Astrocyte of the hippocampus (primary cell): ENCODE measurements around the gene RBFOX1.

Experiments used
- DNase-seq: peaks from one replicate; pipeline ENCODE4 v3.0.0; 2011; ENCODE audit warnings: low read depth, low spot score

Gene RBFOX1

DNA sequence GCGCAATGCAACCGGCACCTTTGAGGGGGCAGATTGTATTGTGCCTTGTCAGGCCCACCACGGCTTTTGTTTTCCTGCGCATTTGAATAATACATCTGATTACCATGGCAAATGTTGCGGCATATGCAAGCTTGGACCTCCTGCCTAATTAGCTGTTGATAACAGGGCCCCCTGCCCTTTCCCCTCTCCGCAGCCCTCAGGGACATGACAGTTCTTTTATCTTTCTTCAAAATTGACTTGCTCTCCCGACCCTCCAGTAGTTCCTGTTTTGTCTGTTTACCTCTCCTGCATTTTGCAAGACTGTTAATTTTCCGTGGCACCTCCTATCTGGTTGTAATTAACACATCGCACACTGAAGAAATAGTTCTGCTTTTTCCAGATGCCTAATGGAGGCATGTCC, 86.8 kb downstream of the RBFOX1 start:
- DNase-seq: no peak

DNA sequence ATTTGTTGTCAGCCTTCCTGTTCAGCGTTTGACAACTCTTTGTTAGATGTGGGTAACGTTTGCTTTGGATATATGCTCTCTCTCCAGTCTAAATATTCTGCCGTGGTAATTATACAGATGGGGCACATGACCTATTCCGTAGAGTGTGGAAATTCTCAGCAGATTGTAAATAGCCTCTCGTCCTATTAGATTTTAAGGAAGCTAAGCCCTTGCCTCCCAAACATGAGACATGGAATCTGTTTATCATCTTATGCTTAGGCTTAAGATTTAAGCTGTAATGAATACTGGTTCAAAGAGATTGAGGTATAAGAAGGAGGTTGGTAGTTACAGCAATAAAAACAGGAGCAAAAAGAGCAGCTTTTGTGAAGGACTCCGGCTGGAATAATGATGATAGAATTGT, 87.4 kb downstream of the RBFOX1 start:
- DNase-seq: no peak

DNA sequence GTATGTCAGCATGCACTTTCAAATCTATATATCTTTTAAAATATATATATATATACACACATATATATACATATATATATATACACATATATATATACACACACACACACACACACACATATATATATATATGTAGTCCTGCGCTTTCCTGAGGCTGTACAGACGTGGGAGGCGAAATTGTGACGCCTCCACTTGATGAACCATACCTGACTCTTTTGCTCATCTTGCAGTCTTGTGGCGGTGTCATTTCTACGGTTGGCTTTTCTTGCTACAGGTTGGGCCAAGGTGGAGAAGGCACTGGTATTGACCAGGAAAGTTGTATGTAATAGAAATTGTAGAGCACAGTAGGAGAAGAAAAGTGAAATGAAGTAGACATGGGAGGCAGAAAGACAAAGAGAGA, 88.2 kb downstream of the RBFOX1 start:
- no peak for DNase-seq

DNA sequence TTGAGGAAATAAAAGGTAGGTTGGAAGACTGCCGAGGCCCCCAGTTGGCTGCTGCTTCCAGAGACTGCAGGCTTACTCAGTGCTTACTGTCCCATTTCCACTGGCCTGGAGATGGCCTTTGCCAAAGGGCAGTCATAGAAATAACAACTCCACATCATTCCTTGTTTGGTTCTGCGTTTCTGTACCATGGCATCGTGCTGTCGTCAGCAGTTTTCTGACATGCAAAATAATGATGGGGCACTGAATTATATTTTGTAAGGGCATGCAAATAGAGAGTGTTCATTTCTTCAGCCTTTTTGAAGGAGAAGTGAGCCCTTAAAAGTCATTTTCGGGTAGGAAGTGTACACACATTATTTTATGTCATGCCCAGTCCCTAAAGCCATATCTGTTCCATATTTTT, 88.9 kb downstream of the RBFOX1 start:
- no peak for DNase-seq

DNA sequence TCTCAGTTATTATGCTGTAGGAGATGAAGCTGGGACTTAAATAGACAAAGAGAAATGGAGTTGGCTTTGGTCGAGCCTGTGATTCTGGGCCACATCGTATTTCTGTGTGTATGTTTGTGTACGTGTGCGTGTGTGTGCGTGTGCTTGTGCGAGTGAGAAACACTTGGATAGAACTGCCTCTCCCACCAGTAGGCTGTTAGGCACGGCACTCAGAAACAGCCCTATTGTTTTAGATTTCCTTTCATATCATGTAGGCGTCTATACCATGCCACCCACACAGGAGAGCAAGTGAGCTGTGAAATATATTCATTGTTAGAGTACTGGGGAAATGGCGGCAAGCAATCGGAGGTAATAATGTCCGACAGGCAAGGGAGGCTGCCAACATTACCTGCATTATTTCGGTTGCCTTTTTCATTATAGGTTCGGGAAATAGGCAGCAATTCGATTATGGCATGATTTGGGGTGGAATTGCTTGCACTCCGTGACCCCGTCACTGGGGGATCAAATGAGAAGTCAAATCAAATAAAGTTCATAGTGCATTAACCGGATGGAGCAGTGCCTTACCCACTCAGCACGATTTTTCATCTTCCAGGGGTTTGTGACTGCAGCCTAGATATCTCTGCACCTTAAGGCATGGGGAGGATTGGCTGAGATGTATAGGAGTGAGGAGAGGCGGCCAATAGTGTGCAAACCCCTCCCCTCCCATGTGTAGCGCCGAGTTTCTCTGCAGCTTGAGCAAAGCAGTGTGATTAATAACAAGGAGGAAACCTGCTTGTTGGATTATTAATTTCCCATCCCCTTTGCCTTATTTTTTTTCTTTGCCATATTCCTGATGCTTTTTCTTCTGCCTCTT, 89.6 kb downstream of the RBFOX1 start:
- no peak for DNase-seq

DNA sequence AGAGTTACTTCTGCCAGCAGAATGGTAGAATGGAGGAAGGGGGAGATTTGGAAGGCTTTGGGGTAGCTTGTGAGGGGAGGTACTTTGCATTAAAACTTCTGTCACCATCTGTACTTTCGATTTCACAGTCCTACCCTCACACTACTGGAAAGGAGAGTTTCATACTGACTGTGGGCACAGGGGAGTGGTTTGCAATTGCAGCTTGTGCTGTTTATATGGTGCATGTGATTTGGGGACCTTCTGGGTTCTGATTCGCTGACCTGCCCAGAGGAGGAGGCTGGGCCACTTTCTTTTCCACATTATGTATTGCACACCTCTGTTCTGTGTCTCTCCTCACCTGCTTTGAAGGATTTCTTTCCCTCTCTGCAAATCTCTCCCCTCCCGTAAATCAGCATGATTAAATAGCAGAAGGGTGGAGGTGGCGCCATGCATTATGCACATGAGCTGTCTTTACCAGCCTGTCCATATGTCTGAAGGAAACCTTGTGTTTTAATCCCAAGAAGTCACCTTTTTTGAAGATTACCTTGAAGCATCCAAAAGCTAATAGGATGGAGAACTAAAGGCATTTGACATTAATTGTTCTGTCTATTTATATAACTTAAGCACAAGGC, 90.9 kb downstream of the RBFOX1 start:
- DNase-seq: no peak

DNA sequence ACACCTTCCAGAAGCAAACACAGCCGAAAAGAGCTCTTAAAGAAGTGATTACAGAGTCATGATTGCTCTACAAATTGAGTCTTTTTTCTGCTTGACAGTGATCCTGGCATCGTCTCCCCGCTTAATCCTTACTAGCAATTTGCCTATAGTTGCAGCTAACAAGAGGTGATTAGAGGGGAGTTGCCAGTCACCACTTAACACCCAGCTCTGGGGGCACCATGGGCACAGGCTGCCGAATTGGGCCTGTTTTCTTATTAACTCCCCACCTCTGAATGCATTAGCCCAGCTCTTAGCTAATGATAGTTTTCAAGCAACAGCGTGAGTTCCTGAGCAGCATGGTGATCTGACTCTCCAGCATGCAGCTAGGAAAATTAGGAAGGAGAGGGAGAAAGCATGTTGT, 93.5 kb downstream of the RBFOX1 start:
- no peak for DNase-seq

DNA sequence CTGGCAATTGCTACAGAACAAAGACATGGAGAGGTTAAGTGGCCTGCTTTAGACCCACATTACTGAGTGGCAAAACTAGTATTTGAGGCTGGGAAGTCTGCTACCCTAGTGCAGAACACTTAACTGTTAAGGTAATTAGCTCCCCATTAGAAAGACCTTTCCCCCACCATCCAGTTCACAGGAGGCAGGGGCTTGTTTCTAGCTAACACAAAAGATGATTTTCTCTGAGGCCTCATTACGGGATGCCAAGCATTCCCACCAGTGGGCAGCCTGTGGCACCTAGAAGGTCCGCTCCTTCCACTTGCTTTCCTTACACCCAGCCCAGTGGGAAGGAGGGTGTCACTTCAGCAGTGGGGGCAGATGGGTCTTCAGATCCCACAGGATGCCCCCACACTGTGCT, 99.1 kb downstream of the RBFOX1 start:
- no peak for DNase-seq

DNA sequence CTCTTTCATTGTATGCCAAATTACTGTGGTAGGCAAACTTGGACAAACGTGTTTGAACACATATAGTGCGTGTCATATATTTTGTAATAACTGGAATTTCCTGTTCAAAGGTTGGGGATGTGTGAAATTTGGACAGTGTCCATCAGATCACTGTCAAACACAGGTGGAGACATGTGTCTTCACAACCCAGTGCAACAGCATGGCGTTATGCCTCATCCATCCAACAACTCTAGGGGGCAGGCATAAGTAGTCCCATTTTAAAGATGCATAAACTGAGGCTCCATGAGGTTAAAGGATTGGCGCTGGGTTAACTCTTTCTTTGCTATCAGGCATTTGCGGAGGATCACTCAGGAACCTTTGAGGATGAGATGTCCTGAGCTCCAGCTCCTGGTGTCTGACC, 103.7 kb downstream of the RBFOX1 start:
- DNase-seq: no peak

DNA sequence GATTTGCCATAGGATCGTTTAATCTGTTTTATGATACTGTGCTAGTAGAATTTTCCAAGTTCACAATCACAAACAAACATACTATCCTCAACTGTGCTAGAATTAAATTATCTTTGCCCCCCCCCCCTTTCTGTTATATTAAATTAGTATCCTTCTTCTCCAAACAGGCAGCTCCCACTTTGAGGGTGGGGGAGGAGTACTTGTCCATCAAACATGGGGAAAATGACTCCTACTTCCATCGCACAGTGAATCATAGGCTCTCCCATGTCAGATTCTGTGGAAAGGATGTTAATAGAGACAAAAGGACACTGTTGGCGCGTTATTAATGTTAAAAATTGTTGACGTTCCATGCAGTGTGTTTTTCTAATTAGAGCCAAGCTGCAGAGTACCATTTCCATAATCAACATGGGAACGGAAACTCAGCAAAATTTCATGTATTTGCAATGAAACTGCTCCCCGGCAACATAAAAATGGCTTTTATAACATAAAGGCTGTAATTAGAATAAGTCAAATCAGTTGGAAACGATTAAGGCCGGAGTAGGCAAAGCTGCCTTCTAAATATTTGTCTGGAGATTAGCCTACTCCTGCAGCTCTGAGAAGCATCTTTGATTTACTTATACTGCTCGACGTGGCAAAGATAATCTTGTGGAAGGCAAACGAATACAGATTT, 104.6 kb downstream of the RBFOX1 start:
- no peak for DNase-seq

DNA sequence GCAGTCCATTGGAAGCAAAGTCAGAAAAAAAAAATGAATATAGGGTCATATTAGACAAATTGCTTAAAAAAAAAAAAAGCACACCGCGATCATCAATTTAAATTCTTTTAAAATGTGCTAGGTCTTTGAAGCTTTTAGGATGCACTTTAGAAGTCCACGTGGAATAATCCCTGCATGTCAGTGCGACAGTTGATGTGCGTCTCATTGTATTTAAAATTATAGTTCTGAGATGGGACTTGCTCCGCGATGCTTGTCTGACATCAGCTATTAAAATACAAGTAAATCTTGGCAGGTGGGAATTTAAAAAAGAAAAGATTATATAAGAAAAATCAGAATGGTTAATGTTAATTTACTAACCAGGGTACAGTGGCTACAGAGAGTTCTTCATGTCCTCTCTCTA, 105.2 kb downstream of the RBFOX1 start:
- DNase-seq: no peak

DNA sequence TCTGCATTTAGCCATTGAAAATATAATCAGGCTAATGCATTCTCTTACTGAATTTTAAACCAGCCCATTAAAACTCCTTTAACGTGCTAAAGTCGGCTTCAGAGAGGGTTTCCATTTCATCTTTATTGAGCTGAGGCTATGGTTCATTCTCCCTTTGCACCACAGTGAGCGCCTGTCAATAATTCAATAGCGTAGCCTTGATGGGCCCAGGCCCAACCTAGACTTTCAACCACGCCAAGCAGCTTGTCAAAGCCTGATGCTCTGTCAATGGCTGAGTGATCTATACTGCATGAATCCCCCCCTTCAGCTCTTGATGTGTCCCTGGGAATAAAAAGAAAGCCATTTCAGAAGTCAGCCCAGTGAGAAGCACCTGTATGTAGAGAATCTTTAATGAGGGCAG, 106.0 kb downstream of the RBFOX1 start:
- DNase-seq: no peak

DNA sequence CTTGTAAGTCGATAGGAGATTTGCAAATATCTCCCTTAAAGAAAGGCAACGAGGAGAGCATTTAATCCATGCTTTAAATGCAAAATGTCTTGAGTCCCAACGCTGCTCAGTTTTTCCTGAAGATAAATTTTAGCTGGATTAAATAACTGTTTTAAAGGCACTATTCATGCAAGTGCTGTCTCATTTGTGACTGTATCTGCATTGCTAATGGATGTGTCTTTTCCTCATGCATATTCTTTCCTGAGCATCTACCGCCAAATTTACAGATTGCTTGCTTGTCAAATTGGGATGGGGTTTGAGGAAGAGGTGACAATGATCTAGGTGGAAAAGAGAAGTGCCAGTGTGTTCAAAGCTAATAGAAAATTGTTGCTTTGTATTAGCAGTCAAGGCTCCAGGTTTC, 106.9 kb downstream of the RBFOX1 start:
- no peak for DNase-seq

DNA sequence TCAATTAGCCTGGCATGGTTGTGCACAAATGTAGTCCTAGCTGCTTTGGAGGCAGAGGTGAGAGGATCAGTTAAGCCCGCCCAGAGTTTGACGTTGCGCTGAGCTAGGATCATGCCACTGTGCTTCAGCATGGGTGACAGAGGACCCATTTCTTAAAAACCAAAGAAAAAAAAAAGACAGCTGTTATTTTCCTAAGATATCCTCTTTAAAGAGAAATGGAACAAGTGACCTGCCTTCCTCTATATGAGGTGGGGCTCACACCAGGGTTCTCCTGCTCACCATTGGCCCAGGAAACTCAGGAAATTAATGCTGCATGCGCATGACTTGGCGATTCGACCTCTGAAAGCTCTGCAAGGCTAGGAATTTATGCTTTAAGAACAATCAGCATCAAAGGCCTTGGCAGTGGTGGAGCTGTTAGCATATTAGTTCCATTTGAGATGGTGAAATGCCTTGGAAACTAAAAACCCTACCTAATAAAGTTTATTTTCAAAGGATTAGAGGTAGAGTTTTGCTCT, 108.3 kb downstream of the RBFOX1 start:
- DNase-seq: peak; percentile 78

DNA sequence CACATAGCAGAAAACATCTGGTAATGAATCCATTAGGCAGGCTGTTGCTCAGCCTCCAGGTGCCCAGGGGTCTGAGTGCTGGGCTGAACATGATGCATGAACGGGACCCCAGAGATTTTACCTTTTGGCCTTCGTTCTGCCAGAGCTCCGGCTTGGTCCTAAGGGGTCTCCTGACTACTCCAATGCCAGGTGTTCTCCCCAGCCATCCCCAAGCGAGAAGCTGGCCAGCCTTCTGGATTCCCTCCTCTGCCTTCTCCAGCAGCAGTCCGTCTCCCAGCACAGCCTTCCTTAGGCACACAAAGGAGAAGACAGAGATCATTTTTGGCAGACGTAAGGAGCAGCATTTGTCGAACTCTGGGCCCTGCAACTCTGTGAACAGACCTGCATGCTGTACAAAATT, 109.4 kb downstream of the RBFOX1 start:
- DNase-seq: no peak

DNA sequence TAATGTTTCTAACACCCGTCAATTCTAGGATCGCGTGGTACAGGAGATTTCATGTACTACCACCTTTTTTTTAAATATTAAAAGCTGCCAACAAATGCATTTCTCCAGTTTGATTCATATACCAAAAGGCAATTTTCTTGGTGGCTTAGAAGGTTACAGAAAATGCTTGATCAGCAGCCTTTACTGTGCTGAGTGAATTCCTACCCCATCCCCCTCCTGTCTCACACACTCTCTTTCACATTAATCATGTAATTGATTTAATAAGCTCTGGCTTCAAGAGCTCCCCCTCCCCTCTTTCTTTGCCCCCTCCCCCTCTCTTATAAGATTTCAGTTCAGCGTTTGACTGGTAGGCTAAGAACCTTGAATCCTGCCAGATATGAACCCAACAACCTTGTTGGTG, 110.5 kb downstream of the RBFOX1 start:
- no peak for DNase-seq

DNA sequence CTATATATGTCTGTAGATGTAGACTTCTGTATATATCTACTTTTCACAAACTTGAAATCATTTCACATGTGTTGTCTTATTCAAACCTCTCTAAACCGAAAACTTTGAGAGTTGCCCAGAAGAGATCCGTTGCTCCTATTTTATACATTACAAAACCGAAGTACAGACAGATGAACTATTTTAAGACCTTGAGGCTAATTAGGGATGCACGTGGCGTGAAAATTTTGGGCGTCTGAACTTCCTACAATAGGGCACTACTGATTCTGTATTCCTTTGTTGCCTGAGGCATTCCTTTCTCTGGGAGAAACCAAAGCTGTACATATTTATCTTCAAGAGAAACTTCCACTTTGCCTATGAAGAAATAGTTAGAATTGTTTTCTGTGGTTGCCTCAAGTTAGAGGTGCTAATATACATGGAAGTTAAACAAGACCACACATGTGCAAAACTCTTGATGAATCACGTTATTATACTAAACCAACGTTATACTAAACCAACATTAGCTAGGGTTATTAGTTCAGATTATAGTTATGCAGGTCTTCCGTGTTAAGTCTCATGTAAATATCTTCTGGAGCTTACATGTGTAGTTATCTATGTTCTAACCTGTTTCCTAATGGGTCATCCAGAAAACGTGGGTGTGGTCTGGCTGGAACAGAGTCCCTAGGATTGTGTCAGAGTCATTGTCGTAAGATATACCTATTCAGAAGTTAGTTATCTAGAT, 111.2 kb downstream of the RBFOX1 start:
- DNase-seq: peak; percentile 6

DNA sequence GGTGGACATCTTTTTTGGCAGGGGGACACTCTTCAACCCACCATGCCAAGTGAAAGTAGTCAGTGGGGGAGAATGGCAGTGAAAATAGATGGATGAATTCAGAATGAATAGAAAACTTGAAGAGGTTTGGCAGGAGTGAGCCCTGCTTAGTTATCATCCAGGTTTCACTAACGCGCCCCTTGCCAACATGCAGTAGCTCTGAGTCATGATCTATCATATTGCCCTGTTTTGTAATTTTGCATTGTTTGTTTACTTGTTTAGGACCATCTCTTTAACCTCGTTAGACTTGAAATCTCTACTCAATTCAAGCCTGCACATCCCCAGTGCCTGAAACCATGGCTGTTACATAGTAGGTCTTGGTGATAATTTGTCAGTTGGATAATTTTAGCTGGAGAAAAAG, 116.7 kb downstream of the RBFOX1 start:
- DNase-seq: no peak

DNA sequence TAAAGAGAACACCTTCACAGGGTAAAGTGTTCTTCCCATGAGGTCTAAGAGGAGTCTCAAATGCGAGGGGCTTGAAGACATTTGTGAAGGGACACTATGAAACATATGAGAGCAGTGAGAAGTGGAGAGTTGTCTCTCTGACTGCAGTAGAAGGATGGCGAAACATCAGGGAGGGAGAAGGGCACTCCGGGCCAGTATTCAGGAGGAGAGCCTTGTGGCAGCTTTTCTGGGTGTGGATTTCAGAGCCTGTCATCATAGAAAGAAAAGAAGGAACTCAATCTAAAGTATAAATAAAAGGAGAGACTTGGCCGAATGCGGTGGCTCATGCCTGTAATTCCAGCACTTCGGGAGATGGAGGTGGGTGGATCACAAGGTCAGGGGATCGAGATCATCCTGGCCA, 117.2 kb downstream of the RBFOX1 start:
- DNase-seq: no peak

DNA sequence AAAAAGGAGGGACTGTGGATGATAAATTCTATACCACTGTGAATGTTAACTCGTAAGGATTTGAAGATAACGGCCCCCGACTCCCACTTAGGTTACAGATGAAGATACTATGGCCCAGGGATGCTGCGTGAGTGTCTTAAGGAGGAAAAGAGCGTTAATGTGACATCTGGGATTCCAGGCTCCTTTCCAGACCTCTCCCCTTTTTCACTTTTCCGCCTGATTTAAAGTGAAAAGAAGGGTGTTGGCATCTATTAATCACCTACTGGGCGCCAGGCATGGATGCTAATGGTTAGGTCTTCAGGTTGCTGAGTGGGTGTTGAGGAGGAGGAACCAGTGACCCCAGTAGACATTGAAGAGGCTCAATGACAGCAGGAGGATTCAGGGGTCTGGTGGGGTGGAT, 117.8 kb downstream of the RBFOX1 start:
- no peak for DNase-seq

DNA sequence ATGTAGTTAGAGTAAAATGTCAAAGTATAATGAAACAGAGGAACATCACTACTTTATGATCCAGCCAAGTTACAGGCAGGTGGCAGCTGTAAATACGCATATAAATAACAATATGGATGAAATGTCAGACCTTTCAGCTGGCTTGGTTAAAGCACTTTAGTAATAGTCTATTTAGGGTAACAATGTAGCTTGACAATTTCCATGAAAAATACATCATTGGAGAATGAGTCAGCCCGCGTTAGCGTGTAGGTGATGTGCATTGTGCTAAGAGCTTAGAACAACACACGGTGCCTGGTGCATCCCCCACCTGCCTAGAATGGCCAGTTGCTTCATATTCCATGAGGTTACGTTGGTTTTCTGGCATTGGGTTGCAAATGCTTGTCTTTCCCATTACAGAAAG, 119.4 kb downstream of the RBFOX1 start:
- DNase-seq: no peak

DNA sequence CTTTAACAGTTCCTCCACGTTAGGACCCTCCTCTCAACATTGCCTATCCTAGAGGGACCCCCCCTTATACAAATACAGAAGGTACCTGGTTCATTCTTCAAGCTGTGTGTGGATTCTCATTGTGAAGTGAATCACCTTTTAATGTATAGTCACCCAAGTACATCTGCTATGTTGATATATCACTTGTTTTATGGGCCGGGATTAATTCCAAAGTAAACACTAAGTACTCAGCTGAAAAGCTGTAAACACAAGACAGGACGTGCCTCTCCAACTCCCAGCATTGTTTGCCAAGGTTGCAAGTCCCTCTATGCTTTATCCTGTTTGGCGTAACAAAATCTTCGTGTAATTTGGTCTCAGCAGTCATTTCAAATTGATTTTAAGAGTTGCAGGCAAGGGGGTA, 123.6 kb downstream of the RBFOX1 start:
- no peak for DNase-seq
